22Rv1 (cell line): ENCODE results near the gene CALHM4.

Experiments used
- ZFX ChIP-seq: fragments of 450-650 bp; IDR thresholded peaks from 2 replicates; pipeline ENCODE4 v1.6.1; 2017; ENCODE audit warnings: antibody characterized with exemption, borderline replicate concordance
- TF ChIP-seq, protein P1 (sequence below): fragments of 450-650 bp; IDR thresholded peaks from 2 replicates; pipeline ENCODE4 v1.5.1; 2017; ENCODE audit warnings: mild to moderate bottlenecking

DNA sequence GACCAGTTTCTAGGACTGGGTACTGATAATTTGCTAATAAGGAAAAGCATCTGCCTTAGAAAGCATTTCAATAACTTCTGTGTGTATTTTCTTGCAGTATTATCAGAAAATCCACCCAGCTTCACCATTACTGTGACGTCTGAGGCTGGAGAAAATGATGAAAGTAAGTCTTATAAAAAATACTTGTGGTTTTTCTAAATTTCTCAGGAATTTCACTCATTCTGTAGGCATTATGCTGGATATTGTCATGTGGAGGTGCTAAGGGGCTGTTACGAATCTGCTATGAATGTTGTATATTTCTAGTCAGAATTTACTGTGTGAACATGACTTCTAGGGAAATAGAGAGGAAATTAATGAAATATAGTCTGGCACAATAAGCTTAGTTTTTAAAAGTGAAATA lies 26.6 kb downstream of the CALHM4 start:
- TF ChIP-seq, protein P1, sequence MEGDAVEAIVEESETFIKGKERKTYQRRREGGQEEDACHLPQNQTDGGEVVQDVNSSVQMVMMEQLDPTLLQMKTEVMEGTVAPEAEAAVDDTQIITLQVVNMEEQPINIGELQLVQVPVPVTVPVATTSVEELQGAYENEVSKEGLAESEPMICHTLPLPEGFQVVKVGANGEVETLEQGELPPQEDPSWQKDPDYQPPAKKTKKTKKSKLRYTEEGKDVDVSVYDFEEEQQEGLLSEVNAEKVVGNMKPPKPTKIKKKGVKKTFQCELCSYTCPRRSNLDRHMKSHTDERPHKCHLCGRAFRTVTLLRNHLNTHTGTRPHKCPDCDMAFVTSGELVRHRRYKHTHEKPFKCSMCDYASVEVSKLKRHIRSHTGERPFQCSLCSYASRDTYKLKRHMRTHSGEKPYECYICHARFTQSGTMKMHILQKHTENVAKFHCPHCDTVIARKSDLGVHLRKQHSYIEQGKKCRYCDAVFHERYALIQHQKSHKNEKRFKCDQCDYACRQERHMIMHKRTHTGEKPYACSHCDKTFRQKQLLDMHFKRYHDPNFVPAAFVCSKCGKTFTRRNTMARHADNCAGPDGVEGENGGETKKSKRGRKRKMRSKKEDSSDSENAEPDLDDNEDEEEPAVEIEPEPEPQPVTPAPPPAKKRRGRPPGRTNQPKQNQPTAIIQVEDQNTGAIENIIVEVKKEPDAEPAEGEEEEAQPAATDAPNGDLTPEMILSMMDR = no peak
- TF ChIP-seq ZFX = no peak
